GM19468 (cell line): ENCODE data around the gene FBXO47.
"Not testable (repeated sequence)": the region's sequence is repeated elsewhere in the genome, so short reads cannot be mapped to it uniquely, and the experiment has no call there.

ENCODE experiments used
- ATAC-seq: cut with Tn5 transposase; IDR thresholded peaks from one replicate; pipeline ENCODE4 v1.9.1; 2021; ENCODE audit warnings: mild to moderate bottlenecking, moderate library complexity, moderate number of reproducible peaks; ENCODE audit not compliant: unreplicated experiment; ENCODE audit errors: extremely low read depth

Gene FBXO47

GRCh38 chr17:38925263-38925995, 41.8 kb downstream of the FBXO47 start, which contains the start of gene LASP1NB:
TSS of gene LASP1NB (plus strand) at chr17:38925614.
- ATAC-seq = no peak

- ATAC-seq = no peak
These were observed 44.5 kb downstream of the FBXO47 start for GRCh38 chr17:38922538-38923297.

- no peak for ATAC-seq
These were observed 45.3 kb downstream of the FBXO47 start for GRCh38 chr17:38921756-38922411.

- no peak for ATAC-seq
These were observed 46.6 kb downstream of the FBXO47 start for GRCh38 chr17:38920374-38921291.

GRCh38 chr17:38919316-38920078, 47.7 kb downstream of the FBXO47 start:
- ATAC-seq = no peak

GRCh38 chr17:38918916-38919315, 48.3 kb downstream of the FBXO47 start:
- no peak for ATAC-seq

- ATAC-seq = no peak
These were observed 48.9 kb downstream of the FBXO47 start for GRCh38 chr17:38918129-38918913.

GRCh38 chr17:38917259-38917658, 49.9 kb downstream of the FBXO47 start:
- ATAC-seq = no peak

GRCh38 chr17:38916771-38917170, 50.4 kb downstream of the FBXO47 start:
- ATAC-seq = no peak

GRCh38 chr17:38915639-38915995, 51.6 kb downstream of the FBXO47 start:
- no peak for ATAC-seq

GRCh38 chr17:38914741-38915638, 52.2 kb downstream of the FBXO47 start:
- no peak for ATAC-seq

- no peak for ATAC-seq
These were observed 54.9 kb downstream of the FBXO47 start for GRCh38 chr17:38912221-38912813.

GRCh38 chr17:38911731-38912081, 55.5 kb downstream of the FBXO47 start:
- ATAC-seq = not testable (repeated sequence)

GRCh38 chr17:38911081-38911730, 56.0 kb downstream of the FBXO47 start:
- ATAC-seq = no peak

GRCh38 chr17:38910325-38910724, 56.9 kb downstream of the FBXO47 start:
- ATAC-seq = no peak

GRCh38 chr17:38908676-38909181, 58.5 kb downstream of the FBXO47 start:
- ATAC-seq = no peak
